ENCODE measurements around the gene ARHGEF35.
"Not testable (repeated sequence)": the region's sequence is repeated elsewhere in the genome, so short reads cannot be mapped to it uniquely, and the experiment has no call there.

Gene ARHGEF35

GRCh38 chr7:144195212-144195872, at the start of gene ARHGEF35:
Gene ARHGEF35 (minus strand): TSS chr7:144195833. CDS start chr7:144188383, 7,450 bp downstream.
- DNase-seq = not testable (repeated sequence)

- not testable (repeated sequence) for DNase-seq
Observed at GRCh38 chr7:144245372-144245771, 49.7 kb upstream of the ARHGEF35 start.

DNA sequence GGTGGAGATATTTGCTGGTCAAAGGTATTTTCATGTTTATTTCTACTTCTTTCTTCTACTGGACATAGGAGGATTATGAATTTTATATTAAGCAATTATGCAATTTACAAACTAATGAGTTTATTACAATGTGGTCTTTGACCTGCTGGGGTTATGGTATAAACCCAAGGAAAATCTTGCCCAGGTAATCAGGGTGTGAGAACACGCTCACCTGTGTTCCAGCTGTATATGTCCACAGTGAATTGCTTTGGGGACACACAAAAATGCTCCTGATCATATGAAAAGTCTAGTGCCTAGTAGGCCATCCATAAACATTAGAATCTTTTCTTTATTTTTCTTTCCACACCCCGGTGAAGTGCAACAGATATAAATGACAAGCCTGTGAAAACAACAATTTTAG, 43.7 kb upstream of the ARHGEF35 start, which contains the start of gene OR2A42:
Gene OR2A42 (minus strand): TSS at position 241 of the 400 bp plus-strand sequence. CDS start 6,762 bp downstream, outside the sequence.
- DNase-seq = not testable (repeated sequence)

- DNase-seq = not testable (repeated sequence)
Observed at GRCh38 chr7:144238530-144239082, 43.0 kb upstream of the ARHGEF35 start.

DNA sequence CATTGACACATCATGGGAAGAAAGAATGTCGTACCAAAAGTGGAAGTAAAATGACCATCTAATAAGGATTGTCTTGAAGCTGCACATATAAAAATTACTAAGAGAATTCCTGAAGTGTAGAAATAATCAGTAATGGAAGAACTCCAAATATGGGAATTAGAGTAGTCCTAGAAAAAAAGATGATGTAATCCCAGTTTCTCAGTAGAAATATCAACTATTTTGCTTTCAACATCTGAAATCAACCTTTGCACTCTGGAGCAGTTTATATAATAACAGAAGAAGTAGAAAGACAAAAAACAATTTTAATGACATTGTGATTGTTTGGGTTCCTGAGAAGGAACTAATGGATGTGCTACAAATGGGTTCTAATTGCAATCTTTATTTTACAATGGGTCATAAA, 37.4 kb upstream of the ARHGEF35 start:
- DNase-seq = not testable (repeated sequence)

GRCh38 chr7:144231027-144231426, 35.4 kb upstream of the ARHGEF35 start:
- not testable (repeated sequence) for DNase-seq

GRCh38 chr7:144228810-144229209, 33.2 kb upstream of the ARHGEF35 start:
- not testable (repeated sequence) for DNase-seq

DNA sequence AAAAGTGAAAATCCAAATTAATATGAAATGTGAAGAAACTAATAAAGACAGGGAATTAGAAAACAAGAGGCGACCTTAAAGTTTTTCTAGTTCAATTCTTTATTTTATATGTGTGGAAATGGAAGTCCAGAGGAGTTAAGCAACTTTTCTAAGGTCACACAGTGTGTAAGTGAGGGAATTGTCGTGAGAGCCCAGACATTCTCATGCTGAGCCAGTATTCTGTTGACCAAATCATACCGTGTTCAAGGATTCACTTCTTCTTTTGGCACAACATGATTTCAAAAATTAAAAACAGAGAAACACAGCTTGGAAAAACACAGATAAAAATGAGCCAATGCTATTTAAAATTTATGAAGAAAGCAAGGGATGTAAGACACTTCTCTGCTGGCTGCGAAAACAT, 31.2 kb upstream of the ARHGEF35 start:
- not testable (repeated sequence) for DNase-seq

DNA sequence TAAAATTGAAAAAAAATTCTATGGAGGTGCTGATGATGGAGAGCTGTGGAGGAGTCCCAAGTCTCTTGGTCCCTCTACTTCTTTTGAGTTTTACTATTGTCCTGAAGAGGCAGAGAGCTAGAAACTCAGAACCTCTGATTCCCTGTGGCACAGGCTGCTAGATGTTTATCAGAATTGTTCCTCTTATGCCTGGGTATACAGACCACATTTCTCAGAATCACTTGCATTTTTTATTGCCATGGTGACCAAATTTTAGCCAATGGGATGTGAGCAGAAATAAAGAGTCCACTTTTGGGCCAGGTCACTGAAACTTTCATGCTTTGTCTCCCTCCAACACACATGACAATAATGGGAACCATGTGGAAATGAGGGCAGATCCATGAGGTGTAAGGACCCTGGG, 28.0 kb upstream of the ARHGEF35 start:
- not testable (repeated sequence) for DNase-seq

DNA sequence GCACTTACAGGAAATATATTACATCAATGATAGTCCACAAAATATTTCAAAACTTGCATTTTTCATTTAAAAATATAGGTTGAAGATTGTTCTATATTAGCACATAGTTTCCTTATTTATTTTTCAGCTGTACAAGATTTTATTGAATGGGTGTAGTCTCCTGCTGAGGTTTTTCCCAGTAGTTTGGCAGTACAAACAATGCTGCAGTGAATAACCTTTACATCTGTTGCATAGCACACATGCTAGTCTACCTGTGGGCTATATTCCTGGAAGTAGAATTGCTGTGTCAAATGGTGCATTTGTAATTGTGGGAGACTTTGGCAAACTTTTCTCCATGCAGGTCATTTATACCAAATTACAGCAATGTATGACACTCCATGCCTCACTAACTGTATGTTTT, 24.9 kb upstream of the ARHGEF35 start:
- not testable (repeated sequence) for DNase-seq

DNA sequence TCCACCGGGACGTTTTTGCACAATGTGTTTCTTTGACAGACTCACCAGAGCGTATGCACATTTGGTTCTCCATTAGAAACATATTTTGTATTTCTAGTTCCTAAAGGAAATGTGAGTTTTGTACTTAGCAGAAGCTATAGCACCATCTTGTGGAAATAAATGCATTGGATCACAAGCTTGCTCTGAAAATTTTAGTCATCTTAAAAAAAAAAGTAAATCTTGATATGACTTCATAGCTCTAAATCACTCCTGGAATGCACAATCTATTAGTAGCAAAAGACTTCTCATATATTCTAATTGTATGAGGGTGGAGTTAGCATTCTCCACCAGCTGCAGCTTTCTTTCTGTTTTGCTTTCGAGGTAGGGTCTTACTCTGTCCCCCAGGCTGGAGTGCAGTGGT, 23.5 kb upstream of the ARHGEF35 start:
- not testable (repeated sequence) for DNase-seq

DNA sequence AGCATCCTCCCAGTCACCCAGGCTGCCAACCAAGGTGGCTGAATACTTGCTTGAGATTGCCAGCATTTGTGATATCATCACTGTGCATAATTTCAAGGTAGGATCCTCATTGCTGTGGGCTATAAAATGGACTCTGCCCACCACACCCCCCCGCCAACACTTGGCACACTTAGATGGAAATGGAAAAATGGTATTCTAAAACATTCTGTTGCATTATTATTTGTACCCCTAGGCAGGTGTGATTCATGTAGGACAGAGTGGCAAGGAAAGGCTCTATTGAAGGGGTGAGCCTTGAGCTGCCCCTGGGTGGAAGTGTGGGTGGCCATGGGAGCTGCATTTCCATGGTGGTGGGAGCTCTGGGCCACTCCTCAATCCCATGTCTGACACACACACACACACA, 22.9 kb upstream of the ARHGEF35 start:
- DNase-seq = not testable (repeated sequence)

- not testable (repeated sequence) for DNase-seq
Observed at GRCh38 chr7:144217200-144217599, 21.6 kb upstream of the ARHGEF35 start.

DNA sequence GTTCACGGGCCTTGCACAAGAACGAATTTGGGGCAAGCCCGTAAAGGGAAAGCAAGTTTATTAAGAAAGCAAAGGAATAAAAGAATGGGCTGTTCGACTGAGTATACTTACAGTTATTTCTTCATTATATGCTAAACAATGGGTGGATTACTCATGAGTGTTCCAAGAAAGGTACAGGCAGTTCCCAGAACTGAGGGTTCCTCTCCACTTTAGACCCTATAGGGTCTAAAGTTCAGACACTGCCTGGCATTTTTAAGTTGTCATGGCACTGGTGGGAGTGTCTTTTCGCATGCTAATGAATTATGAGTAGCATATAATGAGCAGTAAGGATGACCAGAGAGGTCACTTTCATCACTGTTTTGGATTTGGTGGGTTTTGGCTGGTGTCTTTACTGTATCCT, 9.7 kb upstream of the ARHGEF35 start:
- not testable (repeated sequence) for DNase-seq

GRCh38 chr7:144203086-144203485, 7.5 kb upstream of the ARHGEF35 start:
- DNase-seq = not testable (repeated sequence)

- DNase-seq = not testable (repeated sequence)
Observed at GRCh38 chr7:144201978-144202377, 6.3 kb upstream of the ARHGEF35 start.

- DNase-seq = not testable (repeated sequence)
Observed at GRCh38 chr7:144198934-144199333, 3.3 kb upstream of the ARHGEF35 start.

DNA sequence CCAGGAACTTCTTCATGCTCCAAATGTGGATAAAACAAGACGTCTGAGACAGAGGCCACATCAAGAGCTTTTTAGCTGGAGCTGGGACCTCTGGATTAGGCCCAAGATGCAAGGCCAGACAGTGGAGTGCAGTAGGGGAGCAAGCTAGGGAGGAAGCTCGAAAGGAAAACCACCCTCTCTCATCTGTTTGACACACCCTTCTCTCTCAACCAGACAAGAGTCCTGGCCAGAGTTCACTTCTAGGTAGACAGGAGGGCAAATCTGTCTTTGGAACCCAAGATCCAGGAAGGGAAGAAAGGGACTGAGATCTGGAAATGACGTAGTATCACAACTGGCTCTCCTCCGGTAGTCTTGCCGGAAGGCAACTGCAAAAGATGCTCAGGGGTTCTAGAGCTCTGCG, 1.2 kb downstream of the ARHGEF35 start:
- DNase-seq = not testable (repeated sequence)

DNA sequence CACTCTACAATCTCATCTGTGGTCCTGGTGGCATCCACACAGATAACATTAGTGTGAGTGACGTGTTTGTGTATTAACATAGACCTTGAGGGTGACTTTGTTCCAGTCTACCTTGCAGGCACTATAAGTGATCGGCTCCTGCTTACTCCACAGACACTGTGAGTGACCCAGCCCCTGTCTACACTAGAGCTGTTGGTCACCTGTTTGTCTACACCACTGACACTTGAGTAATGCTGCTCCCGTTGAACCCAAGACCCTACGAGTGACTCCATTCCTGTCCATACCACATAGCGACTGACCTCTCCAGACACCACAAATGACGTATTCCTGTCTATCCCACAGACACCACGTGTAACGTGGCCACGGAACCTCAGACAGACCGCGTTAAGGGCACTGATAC, 1.9 kb downstream of the ARHGEF35 start:
- DNase-seq = not testable (repeated sequence)

DNA sequence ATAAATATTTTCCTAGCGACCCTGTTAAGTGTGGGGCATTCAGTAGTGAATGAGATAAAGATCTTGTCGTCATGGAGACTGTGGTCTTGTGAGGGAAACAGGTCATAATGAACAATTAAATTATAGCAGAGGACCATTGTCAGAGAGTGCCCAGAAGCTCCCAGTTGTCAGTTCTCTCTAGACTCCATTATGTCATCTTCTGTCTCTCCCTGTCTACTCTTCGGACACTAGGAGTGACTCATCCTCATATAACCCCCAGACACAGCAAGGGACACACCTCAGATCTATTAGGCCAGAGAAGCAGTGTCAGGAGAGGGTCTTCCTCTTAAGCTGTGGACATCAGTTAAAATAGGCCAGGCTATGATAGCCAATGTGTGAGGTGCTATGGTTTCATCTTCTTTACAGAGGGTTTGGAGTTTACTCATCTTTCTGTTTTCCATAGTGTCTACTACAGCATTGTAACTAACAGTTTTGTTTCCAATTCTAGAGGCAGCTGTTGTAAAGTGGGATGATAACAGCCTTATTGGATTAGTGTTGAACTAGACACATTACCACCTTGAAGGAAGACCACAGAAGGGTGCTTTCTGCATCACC, 7.0 kb downstream of the ARHGEF35 start:
- DNase-seq = not testable (repeated sequence)

- DNase-seq = not testable (repeated sequence)
Observed at GRCh38 chr7:144187848-144188247, 7.8 kb downstream of the ARHGEF35 start.

DNA sequence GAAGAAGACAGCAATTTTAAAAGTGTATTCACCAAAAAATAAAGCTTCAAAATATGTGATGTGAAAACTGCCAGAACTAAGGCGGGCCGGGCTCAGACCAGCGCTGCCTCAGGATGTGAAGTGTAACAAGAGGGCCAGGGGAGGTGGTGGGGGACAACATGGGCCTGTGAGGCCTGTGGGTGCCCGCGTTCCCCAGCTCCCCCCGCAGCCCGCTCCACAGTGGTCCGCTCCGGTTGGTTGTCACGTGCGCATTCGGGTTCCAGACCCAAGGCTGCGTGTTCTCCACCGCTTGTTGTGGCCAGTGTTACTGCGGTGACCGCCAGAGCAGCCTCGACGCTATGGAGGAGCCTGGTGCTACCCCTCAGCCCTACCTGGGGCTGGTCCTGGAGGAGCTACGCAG, 12.5 kb downstream of the ARHGEF35 start, which contains the start of gene CTAGE4:
Gene CTAGE4 (plus strand): TSS at position 301 of the 400 bp plus-strand sequence. CDS start 38 bp downstream, at position 339.
- DNase-seq = not testable (repeated sequence)

GRCh38 chr7:144179165-144179479, 16.5 kb downstream of the ARHGEF35 start:
- not testable (repeated sequence) for DNase-seq
